ENCODE results near the gene SMIM12. TPM values are rescaled to one million over a fixed set of nuclear protein-coding genes. Genes with fewer than 3 reads are reported as not detected.

The SMIM12 gene
- total RNA-seq, 1 donor from 2014 or later = 35.9 TPM

DNA sequence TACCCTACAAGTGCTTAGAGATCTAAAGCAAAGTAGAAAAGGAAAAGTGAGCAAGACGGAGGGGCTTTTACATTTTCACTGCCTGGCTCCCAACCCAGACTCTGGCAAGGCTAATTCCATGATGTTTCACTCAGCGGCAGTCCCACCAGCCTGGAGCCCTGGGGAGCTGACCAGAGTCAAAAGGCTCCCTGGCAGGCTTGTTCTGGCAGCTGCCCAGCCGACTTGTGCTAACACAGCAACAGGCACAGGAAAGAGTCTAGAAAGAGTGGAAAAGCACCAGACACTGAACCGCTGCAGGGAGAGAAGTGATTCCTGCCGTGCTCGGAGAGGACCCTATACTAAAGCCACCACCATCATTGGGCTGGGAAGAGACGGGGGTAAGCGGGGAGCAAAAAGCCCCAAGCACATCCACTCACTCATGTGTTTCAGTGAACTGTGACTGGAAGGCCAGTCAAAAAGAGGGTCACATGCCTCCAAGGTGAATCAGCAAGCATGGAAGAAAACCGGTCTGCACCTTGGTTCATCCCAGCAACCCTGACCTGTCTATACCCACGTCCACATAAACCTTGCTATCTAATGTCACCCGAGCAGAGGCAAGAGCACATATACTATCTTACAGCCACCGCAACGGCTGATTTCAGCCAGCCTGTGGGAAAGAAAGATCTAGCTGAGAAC is 8.0 kb downstream of the SMIM12 start:
- intact Hi-C loops (cut with DNase I) = loop anchor here (2.0 kb wide), 1 partner anchor 65 kb away; no protein-coding TSS in a partner anchor
- DNase-seq (peak; percentile 87), ATAC-seq (ENCODE audit: poor library complexity) (peak; percentile 46)

DNA sequence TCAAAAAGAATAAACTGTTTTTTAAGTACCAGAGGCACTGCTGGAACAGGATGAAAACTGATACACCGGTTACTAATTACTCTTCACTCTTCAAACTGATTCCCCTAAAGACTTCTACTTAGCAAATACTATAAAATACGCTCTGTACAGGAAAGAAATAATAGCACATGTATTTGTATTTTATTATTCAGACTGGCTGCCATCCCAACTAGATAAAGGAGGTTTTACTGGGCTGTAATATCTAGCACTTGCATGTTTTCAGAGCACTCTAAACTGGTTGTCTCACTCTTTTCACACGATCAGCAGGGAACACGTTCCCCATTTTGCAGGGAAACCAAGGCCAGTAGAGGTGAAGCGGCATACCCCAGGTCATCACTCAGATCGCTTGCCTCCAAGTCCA is 9.2 kb downstream of the SMIM12 start:
- no peak for DNase-seq
- ATAC-seq (ENCODE audit: poor library complexity) = no peak
- intact Hi-C loops (cut with DNase I) = no loop called here

- no peak for DNase-seq
- ATAC-seq (ENCODE audit: poor library complexity) = no peak
- intact Hi-C loops (cut with DNase I) = no loop called here
These were observed 12.5 kb downstream of the SMIM12 start for GRCh38 chr1:34847094-34847493.

DNA sequence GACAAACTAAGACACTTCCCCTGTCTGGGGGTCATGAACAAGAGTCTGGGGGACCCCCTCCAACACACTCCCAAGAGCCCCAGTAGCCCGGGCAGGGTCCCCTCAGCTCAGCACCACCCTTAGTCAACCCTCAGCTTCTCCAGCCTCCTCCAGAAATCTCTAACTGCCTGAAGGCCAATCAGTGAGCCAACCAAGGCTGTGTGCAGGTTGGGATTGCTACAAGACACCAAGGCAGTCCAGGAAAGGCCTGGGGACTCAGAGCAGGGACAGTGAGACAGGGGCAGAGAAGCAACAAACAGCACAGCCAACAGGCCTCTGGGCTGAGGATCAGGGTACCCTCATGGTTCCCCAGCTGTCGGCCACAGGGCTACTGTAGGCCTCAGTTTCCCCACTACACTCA is 13.3 kb downstream of the SMIM12 start:
- ATAC-seq (ENCODE audit: poor library complexity) (no peak), DNase-seq (no peak)
- intact Hi-C loops (cut with DNase I) = no loop called here

DNA sequence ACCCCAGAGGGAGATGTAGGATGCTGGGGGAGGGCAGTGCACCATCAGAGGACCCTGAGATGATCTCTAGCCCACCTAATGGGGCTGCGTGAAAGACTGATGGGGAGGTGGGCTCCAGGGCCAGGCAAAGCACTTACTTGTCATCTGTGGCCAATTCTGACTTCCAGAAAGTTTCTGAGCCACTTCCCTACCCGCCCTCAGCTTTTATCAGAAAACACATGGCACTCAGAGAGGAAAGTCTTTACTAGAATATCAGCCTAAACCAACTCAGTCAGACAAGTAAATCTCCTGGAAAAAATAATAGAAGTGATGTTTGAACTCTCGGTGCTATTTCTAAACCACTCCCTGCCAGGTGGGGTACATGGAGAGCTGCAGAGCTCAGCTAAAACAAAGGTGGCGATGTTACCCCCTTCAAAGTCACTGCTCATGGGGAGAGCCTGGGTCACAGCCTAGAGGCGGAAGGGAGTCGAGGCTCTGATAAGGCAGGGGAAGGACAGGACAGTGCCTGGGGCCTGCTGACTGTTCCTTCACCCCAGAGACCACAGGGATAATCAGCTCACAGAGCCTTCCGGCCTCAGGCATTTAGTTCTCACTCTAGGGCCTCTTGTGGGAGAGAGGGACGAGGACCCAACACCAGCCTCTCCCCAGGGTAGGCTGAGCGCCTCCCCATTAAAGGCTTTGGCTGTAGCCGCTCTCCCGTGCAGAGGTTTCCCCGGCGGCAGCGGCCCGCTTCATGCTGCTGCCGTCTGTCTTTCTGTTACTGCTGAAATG is 14.2 kb downstream of the SMIM12 start:
- no peak for ATAC-seq (ENCODE audit: poor library complexity)
- intact Hi-C loops (cut with DNase I) = no loop called here
- no peak for DNase-seq

DNA sequence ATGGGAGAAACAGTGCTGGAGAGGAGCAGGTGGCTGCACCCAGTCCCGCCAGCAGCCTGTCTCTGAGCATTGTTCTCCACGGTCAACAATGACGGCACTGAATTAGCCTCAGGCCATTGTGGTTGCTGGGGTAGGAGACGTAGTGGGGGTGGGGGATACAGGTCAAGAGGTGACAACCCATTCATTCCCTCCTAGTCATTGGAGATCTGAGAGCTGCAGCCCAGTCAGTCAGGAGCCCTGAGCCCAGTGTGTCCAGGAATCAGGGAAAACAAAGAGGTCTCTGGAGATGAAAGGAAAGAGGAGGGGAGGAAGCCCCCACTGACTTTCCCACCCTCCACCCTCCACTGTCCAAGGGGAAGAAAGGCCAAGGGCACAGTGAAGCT is 15.3 kb downstream of the SMIM12 start:
- intact Hi-C loops (cut with DNase I) = no loop called here
- DNase-seq (no peak), ATAC-seq (ENCODE audit: poor library complexity) (peak; percentile 19)

DNA sequence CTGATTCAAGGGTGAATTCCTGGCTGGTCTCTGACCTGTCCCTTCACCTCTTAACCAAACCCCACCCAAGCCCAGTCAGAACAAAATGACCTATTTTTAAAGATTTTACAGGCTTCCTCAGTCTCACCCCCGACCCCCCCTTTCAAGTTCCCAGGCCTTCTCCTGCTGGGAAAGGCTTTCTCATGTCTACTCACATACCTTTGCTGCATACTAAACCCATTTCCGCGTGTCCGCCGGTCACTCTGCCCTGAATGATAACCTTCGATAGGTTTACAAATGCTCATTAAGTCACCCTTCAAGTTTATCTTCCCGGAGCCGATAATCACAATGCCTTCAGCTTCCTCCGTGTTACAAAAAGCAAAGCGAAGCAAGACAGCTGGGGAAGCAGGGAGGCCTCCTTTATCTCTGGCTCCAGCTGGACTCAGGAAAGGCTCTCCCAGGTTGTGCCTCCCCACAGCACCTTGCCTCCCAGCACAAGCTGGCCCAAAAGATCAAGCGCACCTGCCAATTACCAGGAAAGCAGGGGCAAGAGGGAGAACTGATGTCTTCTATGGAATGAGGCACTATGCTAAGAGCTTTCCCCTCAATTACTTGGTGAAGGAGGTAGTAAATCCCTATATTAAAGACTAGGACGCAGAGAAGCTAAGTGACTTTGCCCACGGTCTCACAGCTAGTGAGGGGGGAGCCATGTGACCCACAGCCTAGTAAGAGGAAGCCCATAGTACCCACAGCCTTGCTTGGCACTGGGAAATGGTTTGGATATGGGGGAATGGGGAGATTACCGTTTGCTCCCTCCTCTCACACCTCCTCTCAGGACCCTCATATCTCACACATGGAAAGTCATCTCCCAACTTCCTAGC is 15.9 kb downstream of the SMIM12 start:
- no peak for ATAC-seq (ENCODE audit: poor library complexity)
- no peak for DNase-seq
- intact Hi-C loops (cut with DNase I) = no loop called here

DNA sequence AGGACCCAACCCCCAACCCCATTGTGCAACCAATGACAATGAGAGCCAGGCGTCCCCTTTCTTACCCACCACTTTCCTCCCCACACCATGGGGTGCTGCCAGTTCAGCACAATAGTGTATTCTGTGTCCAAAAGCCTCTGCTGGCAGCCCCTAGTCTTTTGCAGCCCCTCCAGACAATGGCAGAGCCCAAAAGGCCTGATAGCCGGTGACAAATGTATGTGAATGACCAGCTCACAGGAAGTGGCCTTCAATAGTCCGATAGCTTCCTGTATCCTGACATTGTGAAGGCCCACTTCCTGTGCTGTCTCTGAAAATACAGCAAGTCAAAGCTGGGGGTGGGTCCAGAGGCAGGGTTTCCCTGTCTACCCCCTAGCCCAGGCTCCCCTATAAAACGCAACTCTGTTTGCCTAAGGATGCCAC is 16.6 kb downstream of the SMIM12 start:
- intact Hi-C loops (cut with DNase I) = no loop called here
- ATAC-seq (ENCODE audit: poor library complexity) = no peak
- no peak for DNase-seq

DNA sequence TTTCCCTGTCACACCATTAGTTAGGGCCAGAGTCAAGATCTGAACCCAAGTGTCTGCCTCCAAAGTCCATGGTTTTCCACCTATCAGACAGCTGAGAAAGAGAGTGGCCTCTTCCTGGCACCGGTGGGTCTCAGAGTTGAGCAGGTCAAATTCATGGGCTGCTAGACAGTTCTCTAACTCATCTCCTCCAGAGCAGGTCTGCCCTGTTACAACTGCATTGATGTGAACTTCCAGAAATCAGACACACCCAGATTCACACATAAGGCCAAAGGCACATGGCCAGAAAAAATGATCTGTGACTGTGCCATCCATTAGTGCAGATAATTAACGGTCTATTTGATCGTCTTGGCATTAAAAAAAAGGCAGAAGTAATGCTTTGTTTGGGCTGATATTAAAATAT is 17.5 kb downstream of the SMIM12 start:
- intact Hi-C loops (cut with DNase I) = no loop called here
- no peak for DNase-seq
- ATAC-seq (ENCODE audit: poor library complexity) = no peak

GRCh38 chr1:34840426-34840825 is 19.1 kb downstream of the SMIM12 start:
- intact Hi-C loops (cut with DNase I) = no loop called here
- DNase-seq (no peak), ATAC-seq (ENCODE audit: poor library complexity) (no peak)

- intact Hi-C loops (cut with DNase I) = no loop called here
- no peak for ATAC-seq (ENCODE audit: poor library complexity)
- DNase-seq = no peak
These were observed 19.8 kb downstream of the SMIM12 start for GRCh38 chr1:34839526-34840305.

DNA sequence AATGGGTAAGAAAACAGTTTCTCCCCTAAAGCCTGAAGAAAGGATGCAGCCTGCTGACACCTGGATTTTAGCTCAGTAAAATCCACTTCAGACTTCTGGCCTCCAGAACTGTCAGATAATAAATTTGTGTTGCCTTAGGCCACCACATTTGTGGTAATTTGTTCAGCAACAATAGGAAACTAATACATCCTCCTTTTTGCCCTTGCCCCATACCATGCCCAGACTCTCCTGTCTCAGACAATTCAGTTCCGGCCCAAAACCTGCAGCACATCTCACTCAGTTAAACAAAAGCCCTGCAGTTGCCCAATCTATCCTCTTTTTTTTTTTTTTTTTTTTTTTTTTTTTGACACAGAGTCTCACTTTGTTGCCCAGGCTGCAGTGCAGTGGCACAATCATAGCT is 25.8 kb downstream of the SMIM12 start:
- ATAC-seq (ENCODE audit: poor library complexity) (no peak), DNase-seq (no peak)
- intact Hi-C loops (cut with DNase I) = no loop called here

DNA sequence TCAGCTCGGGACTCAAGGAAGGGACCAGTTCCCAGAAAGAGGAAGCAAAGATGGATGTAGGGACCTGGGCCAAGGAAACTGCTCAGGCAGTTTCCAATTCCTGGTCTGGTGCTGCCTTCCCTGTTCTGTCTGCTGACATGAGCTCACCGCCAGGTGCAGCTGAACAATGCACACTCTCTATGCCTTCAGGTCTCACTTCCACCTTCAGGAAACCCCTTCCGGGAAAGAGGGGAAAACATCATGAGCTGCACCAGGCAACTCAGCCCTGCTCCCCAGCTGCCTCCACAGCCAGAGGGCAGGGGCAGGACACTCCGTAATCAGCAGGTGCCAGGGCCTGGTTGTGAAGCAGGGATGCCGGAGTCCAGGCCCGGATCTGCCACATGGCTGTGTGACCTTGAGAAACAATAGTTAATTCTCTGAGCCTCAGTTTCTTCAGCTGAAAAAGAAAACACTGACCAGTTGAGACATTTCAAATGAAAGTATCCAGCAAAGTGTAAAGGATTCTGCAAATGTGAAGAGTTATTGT is 27.8 kb downstream of the SMIM12 start:
- no peak for DNase-seq
- intact Hi-C loops (cut with DNase I) = no loop called here
- no peak for ATAC-seq (ENCODE audit: poor library complexity)

DNA sequence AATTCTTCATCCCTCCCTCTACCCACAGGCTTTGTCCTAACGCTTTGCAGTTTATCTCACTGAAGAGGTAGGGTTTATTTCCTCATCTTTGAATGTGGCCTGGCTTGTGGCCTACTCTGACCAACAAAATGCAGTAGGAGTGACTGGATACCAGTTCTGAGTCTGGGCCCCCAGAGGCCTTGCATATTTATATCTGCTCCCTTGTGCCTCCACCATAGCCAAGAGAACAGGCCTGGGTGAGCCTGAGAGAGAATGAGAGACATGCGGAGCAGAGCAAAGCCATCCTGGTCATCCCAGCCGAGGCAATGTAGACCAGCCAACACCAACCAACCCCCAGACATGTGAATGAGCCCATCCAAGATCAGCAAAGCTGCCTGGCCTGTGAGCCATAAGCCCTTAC is 30.3 kb downstream of the SMIM12 start:
- ATAC-seq (ENCODE audit: poor library complexity) (no peak), DNase-seq (no peak)
- intact Hi-C loops (cut with DNase I) = no loop called here

GRCh38 chr1:34828611-34829010 is 30.9 kb downstream of the SMIM12 start:
- no peak for DNase-seq
- ATAC-seq (ENCODE audit: poor library complexity) = no peak
- intact Hi-C loops (cut with DNase I) = no loop called here

DNA sequence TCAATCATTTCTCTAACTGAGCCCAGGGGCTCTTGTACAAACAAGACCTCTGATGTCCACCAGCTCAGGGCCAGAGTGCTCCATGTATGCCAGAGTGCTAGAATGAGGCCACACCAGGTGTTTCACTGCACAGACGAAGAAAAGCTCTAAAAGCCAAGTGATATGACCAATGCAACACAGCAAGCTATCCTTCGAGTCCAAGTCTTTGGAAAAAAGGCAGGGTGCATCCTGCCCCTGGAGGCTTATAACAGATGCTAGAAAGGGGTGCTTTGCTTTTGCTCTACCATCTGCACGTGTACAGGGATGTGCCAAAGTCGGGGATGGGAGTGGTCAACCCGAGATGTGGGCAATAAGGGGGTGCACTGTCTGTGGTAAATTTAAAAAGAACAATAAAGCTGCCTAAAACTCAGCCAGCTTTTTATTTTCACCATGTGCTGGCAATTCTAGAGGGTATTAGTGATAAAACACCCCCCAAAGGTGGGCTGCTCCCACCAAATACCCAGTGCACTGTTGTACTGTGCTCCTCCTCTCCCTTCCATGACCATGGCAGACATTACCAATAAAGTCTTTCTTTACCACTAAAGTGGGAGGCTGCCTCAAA is 32.1 kb downstream of the SMIM12 start:
- intact Hi-C loops (cut with DNase I) = no loop called here
- no peak for ATAC-seq (ENCODE audit: poor library complexity)
- no peak for DNase-seq

- DNase-seq (peak; percentile 50), ATAC-seq (ENCODE audit: poor library complexity) (peak; percentile 86)
- intact Hi-C loops (cut with DNase I) = no loop called here
These were observed 34.0 kb downstream of the SMIM12 start for GRCh38 chr1:34825455-34826091.
